ENCODE measurements around the gene MDN1. TPM values are rescaled to one million over a fixed set of nuclear protein-coding genes. Genes with fewer than 3 reads are reported as not detected.

The MDN1 gene
- total RNA-seq, 1 donor from 2014 or later: 52.0 TPM

GRCh38 chr6:89708316-89708715, 111.3 kb downstream of the MDN1 start:
- H3K27me3 Mint-ChIP-seq (ENCODE audit: low read depth): no peaks in the 10 kb centered on the region

DNA sequence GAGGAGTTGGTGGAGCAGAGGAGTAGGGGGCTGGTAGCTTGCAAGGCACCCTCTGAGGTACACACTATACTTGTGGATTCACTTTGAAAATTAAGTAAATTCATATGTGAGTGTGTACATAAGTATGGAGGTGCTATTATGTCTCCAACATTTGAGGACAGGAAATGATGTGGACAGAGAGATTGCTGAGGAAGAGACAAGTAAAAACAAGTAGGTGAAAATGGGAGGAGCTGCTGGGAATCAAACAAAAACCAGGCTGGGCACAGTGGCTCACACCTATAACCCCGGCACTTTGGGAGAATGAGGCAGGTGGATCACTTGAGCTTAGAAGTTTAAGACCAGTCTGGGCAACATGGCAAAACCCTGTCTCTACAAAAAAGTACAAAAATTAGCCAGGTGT, 111.8 kb downstream of the MDN1 start:
- Mint-ChIP-seq H3K27ac (no peak overlapping the region), H3K36me3 (peaks cover 38% of the 10 kb centered on the region)

More at GRCh38 chr6:89708316-89708715, 111.3 kb downstream of the MDN1 start:
- DNase-seq (ENCODE audit: low spot score in 2 of 2, unreplicated experiment in 2 of 2): no peak
- Mint-ChIP-seq H3K4me3 (no peak overlapping the region), H3K27ac (no peak overlapping the region), H3K36me3 (peaks cover 37% of the 10 kb centered on the region), H3K4me1 (no peaks in the 10 kb centered on the region), H3K9me3 (no peaks in the 10 kb centered on the region)
- TF ChIP-seq, protein P1, sequence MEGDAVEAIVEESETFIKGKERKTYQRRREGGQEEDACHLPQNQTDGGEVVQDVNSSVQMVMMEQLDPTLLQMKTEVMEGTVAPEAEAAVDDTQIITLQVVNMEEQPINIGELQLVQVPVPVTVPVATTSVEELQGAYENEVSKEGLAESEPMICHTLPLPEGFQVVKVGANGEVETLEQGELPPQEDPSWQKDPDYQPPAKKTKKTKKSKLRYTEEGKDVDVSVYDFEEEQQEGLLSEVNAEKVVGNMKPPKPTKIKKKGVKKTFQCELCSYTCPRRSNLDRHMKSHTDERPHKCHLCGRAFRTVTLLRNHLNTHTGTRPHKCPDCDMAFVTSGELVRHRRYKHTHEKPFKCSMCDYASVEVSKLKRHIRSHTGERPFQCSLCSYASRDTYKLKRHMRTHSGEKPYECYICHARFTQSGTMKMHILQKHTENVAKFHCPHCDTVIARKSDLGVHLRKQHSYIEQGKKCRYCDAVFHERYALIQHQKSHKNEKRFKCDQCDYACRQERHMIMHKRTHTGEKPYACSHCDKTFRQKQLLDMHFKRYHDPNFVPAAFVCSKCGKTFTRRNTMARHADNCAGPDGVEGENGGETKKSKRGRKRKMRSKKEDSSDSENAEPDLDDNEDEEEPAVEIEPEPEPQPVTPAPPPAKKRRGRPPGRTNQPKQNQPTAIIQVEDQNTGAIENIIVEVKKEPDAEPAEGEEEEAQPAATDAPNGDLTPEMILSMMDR (IDR thresholded peaks at IDR 0.05; ENCODE audit: unreplicated experiment): no peak

DNA sequence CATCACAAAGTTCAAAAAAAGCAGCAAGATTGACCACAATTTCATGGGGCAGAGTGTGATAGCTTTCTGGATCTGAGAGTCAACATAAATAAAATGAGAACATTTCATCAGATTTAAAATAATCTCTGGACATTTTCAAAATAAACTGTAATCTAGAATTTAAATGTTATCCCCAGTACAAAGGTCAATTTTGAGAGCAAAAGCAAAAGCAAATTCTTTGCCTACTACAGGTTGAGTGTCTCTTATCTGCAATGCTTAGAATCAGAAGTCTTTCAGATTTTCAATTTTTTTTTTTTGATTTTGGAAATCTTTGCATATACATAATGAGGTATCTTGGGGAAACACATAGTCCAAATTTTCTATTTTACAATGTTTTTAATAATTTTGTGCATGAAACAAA, 113.5 kb downstream of the MDN1 start:
- no peaks in the 10 kb centered on the region for H3K4me1 Mint-ChIP-seq
- H3K9me3 Mint-ChIP-seq: no peaks in the 10 kb centered on the region
- no peak for DNase-seq (ENCODE audit: low spot score in 2 of 2, unreplicated experiment in 2 of 2)
- H3K36me3 Mint-ChIP-seq: peaks cover 40% of the 10 kb centered on the region
- H3K4me3 Mint-ChIP-seq: no peak overlapping the region
- no peak overlapping the region for H3K27ac Mint-ChIP-seq
- no peaks in the 10 kb centered on the region for H3K27me3 Mint-ChIP-seq (ENCODE audit: low read depth)
- TF ChIP-seq, protein P1 (IDR thresholded peaks at IDR 0.05; ENCODE audit: unreplicated experiment): no peak

More for the DNA sequence above, 111.8 kb downstream of the MDN1 start:
- H3K9me3 Mint-ChIP-seq: no peaks in the 10 kb centered on the region
- TF ChIP-seq, protein P1 (IDR thresholded peaks at IDR 0.05; ENCODE audit: unreplicated experiment): no peak
- H3K4me3 Mint-ChIP-seq: no peak overlapping the region
- no peak for DNase-seq (ENCODE audit: low spot score in 2 of 2, unreplicated experiment in 2 of 2)
- H3K27me3 Mint-ChIP-seq (ENCODE audit: low read depth): no peaks in the 10 kb centered on the region
- H3K4me1 Mint-ChIP-seq: no peaks in the 10 kb centered on the region

- TF ChIP-seq, protein P1 (IDR thresholded peaks at IDR 0.05; ENCODE audit: unreplicated experiment): no peak
- DNase-seq (ENCODE audit: low spot score in 2 of 2, unreplicated experiment in 2 of 2): no peak
- no peak overlapping the region for H3K4me3 Mint-ChIP-seq
- no peak overlapping the region for H3K27ac Mint-ChIP-seq
- H3K36me3 Mint-ChIP-seq: peaks cover 31% of the 10 kb centered on the region
- H3K4me1 Mint-ChIP-seq: no peaks in the 10 kb centered on the region
- H3K9me3 Mint-ChIP-seq: no peaks in the 10 kb centered on the region
- H3K27me3 Mint-ChIP-seq (ENCODE audit: low read depth): no peaks in the 10 kb centered on the region
Measured at GRCh38 chr6:89703292-89703691, 116.3 kb downstream of the MDN1 start.

GRCh38 chr6:89702349-89702748, 117.2 kb downstream of the MDN1 start:
- Mint-ChIP-seq H3K36me3 (peaks cover 26% of the 10 kb centered on the region), H3K27me3 (ENCODE audit: low read depth) (no peaks in the 10 kb centered on the region), H3K4me3 (no peak overlapping the region), H3K27ac (no peak overlapping the region), H3K4me1 (no peaks in the 10 kb centered on the region), H3K9me3 (no peaks in the 10 kb centered on the region)
- no peak for DNase-seq (ENCODE audit: low spot score in 2 of 2, unreplicated experiment in 2 of 2)
- TF ChIP-seq, protein P1 (IDR thresholded peaks at IDR 0.05; ENCODE audit: unreplicated experiment): no peak

- TF ChIP-seq, protein P1 (IDR thresholded peaks at IDR 0.05; ENCODE audit: unreplicated experiment): no peak
- H3K27ac Mint-ChIP-seq: no peak overlapping the region
- peaks cover 20% of the 10 kb centered on the region for H3K36me3 Mint-ChIP-seq
- no peak for DNase-seq (ENCODE audit: low spot score in 2 of 2, unreplicated experiment in 2 of 2)
- no peak overlapping the region for H3K4me3 Mint-ChIP-seq
- no peaks in the 10 kb centered on the region for H3K4me1 Mint-ChIP-seq
- no peaks in the 10 kb centered on the region for H3K27me3 Mint-ChIP-seq (ENCODE audit: low read depth)
- no peaks in the 10 kb centered on the region for H3K9me3 Mint-ChIP-seq
Measured at GRCh38 chr6:89695667-89696066, 123.9 kb downstream of the MDN1 start.
